Stomach (tissue), 4 donors: ENCODE results near the gene HPGDS.

Experiments used
- CTCF ChIP-seq, 7 experiments: fragments of 450-650 bp in 4 of 7; fragments of 200-600 bp in 3 of 7; sonication (generic) in 3 of 7; IDR thresholded peaks; one replicate each; pipeline ENCODE4 v1.5.1; 2016 to 2019; ENCODE audit warnings: antibody characterized with exemption in 7 of 7, control low read depth in 2 of 7, mild to moderate bottlenecking in 1 of 7
- EP300 ChIP-seq: sonication (generic); formaldehyde crosslinking; IDR thresholded peaks from one replicate; pipeline ENCODE4 v1.6.1; 2017; ENCODE audit warnings: antibody characterized with exemption
- POLR2A ChIP-seq, 4 donors: fragments of 450-650 bp; IDR thresholded peaks; one replicate each; pipeline ENCODE4 v1.6.1; 2016; ENCODE audit warnings: antibody characterized with exemption in 4 of 4, control low read depth in 2 of 4, mild to moderate bottlenecking in 1 of 4, moderate library complexity in 1 of 4
- POLR2AphosphoS5 ChIP-seq, 3 donors: sonication (generic); formaldehyde crosslinking; IDR thresholded peaks; one replicate each; pipeline ENCODE4 v1.6.1; 2016; ENCODE audit warnings: antibody characterized with exemption in 3 of 3

- TF ChIP-seq CTCF (IDR thresholded peaks at IDR 0.05) (no peak), POLR2A (IDR thresholded peaks at IDR 0.05) (no peak), POLR2AphosphoS5 (IDR thresholded peaks at IDR 0.05) (no peak), EP300 (no peak)
These were observed 22.7 kb upstream of the HPGDS start for GRCh38 chr4:94365304-94365703.
